ENCODE data around the gene ARMH4. TPM values are rescaled to one million over a fixed set of nuclear protein-coding genes. Genes with fewer than 3 reads are reported as not detected.

Gene ARMH4
- total and polyA plus RNA-seq, 10 donors, result 0.02 to 3.7 (median 1.2) TPM

- Histone ChIP-seq H3K27me3 (replicated peaks in 1 of 7) (no peaks in the 10 kb centered on the region), H3K4me1 (peaks cover 0 to 6% (median under 1%) of the 10 kb centered on the region in 6 donors), H3K27ac (peak overlapping the region in 3 of 8 donors; percentile 30 to 41 (median 33)), H3K9me3 (no peaks in the 10 kb centered on the region), H3K36me3 (no peaks in the 10 kb centered on the region), H3K4me3 (no peak overlapping the region)
- intact Hi-C loops (cut with DNase I; ENCODE audit: low total_unique reads), result no loop called here
- no peak for DNase-seq
- WGBS, 5 donors, result 72 to 87% (median 78%) methylated on average over 1 of the region's 1 CpG
- TF ChIP-seq POLR2A (IDR thresholded peaks at IDR 0.05) (no peak), CTCF (IDR thresholded peaks at IDR 0.05 in 8 of 11, conservative IDR thresholded peaks at IDR 0.05 in 3 of 11) (no peak), POLR2AphosphoS5 (IDR thresholded peaks at IDR 0.05) (no peak)
Observed at GRCh38 chr14:58077621-58078020, 74.4 kb downstream of the ARMH4 start.

DNA sequence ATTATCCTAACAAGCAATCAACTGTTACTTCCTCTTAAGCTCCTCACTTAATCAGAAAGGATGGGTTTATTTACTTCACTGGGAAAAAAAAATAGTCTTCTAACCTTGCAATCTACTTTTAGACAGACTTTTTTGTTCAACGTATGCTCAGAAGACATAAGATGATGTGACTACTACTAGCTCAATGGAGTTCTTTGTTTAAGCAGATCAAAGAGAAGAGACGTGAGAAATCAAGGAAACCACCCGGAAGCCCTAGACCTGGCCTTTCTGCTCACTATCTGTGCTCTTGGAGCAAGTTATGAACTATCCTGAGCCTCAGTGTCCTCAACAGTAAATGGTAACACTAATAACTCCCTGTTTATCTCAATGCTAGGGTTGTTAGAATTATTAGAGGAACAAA, 78.5 kb downstream of the ARMH4 start:
- WGBS, 5 donors, result 65 to 82% (median 78%) methylated on average over 3 of the region's 3 CpGs
- H3K27me3 ChIP-seq (replicated peaks in 1 of 7), result no peaks in the 10 kb centered on the region
- H3K4me3 ChIP-seq, result no peak overlapping the region
- TF ChIP-seq POLR2AphosphoS5 (IDR thresholded peaks at IDR 0.05) (no peak), POLR2A (IDR thresholded peaks at IDR 0.05) (no peak), CTCF (IDR thresholded peaks at IDR 0.05 in 8 of 11, conservative IDR thresholded peaks at IDR 0.05 in 3 of 11) (no peak)
- H3K9me3 ChIP-seq, result no peaks in the 10 kb centered on the region
- no peak for DNase-seq
- H3K36me3 ChIP-seq, result no peaks in the 10 kb centered on the region
- no peak overlapping the region for H3K27ac ChIP-seq
- intact Hi-C loops (cut with DNase I; ENCODE audit: low total_unique reads), result loop anchor here (5.0 kb wide), 1 partner anchor 586 kb away; no protein-coding TSS in a partner anchor
- H3K4me1 ChIP-seq, result peaks cover 0 to 7% (median 4%) of the 10 kb centered on the region in 6 donors

DNA sequence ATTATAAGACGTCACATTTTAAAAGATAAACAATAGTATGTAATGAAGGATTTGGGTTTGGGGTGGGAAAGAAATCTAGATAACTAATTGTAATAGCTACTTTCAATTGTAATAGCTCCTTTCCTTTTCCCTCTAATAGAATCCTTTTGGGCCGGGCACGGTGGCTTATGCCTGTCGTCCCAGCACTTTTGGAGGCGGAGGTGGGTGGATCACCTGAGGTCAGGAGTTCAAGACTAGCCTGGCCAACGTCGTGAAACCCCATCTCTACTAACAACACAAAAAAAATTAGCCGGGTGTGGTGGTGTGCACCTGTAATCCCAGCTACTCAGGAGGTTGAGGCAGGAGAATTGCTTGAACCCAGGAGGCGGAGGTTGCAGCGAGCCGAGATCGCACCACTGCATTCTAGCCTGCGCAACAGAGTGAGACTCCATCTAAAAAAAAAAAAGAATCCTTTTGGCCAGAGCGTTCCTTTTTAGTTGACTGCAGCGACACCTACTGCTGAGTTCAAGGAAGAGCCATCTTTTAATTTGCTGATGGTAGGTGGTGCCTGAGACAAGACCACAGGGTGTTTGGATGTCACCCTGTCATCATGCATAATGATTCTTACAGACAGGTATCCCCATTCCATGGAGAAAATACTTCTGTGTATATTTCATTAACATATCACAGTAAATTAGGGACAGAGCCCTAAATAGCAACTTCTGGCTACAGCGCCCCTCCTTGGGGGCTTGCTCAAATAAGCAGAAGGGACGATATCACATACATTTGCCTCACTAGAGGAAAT, 79.5 kb downstream of the ARMH4 start:
- no peak for DNase-seq
- Histone ChIP-seq H3K4me3 (peak overlapping the region in 1 of 8 donors; percentile 14), H3K36me3 (no peaks in the 10 kb centered on the region), H3K4me1 (peaks cover 0 to 7% (median 4%) of the 10 kb centered on the region in 6 donors), H3K27me3 (replicated peaks in 1 of 7) (no peaks in the 10 kb centered on the region), H3K9me3 (no peaks in the 10 kb centered on the region), H3K27ac (no peak overlapping the region)
- WGBS, 5 donors, result 28 to 37% (median 31%) methylated on average over 17 of the region's 17 CpGs
- intact Hi-C loops (cut with DNase I; ENCODE audit: low total_unique reads), result loop anchor here (5.0 kb wide), 1 partner anchor 585 kb away; no protein-coding TSS in a partner anchor
- TF ChIP-seq CTCF (IDR thresholded peaks at IDR 0.05 in 8 of 11, conservative IDR thresholded peaks at IDR 0.05 in 3 of 11), result peak in 9 of 11 experiments; percentile 22 to 71 (median 65)
- no peak for TF ChIP-seq POLR2AphosphoS5 (IDR thresholded peaks at IDR 0.05)
- TF ChIP-seq POLR2A (IDR thresholded peaks at IDR 0.05), result no peak

GRCh38 chr14:58071341-58071740, 80.7 kb downstream of the ARMH4 start:
- WGBS, 5 donors, result 54 to 83% (median 64%) methylated on average over 1 of the region's 1 CpG
- Histone ChIP-seq H3K27ac (no peak overlapping the region), H3K36me3 (no peaks in the 10 kb centered on the region), H3K4me3 (no peak overlapping the region), H3K9me3 (no peaks in the 10 kb centered on the region), H3K27me3 (replicated peaks in 1 of 7) (no peaks in the 10 kb centered on the region), H3K4me1 (peaks cover 0 to 7% (median 4%) of the 10 kb centered on the region in 6 donors)
- no peak for DNase-seq
- intact Hi-C loops (cut with DNase I; ENCODE audit: low total_unique reads), result loop anchor here (5.0 kb wide), 1 partner anchor 584 kb away; no protein-coding TSS in a partner anchor
- no peak for TF ChIP-seq CTCF (IDR thresholded peaks at IDR 0.05 in 8 of 11, conservative IDR thresholded peaks at IDR 0.05 in 3 of 11)
- TF ChIP-seq POLR2AphosphoS5 (IDR thresholded peaks at IDR 0.05), result no peak
- no peak for TF ChIP-seq POLR2A (IDR thresholded peaks at IDR 0.05)

Data from spleen (tissue), 11 donors.